GM21723 (cell line): Measurements from ENCODE around the gene C4orf50.
"Not testable (repeated sequence)": the region's sequence is repeated elsewhere in the genome, so short reads cannot be mapped to it uniquely, and the experiment has no call there.

ENCODE experiments used
- ATAC-seq: cut with Tn5 transposase; IDR thresholded peaks from one replicate; pipeline ENCODE4 v1.9.1; 2021; ENCODE audit warnings: mild to moderate bottlenecking, moderate library complexity; ENCODE audit not compliant: unreplicated experiment

C4orf50 gene

GRCh38 chr4:5995901-5996623, 22.2 kb downstream of the C4orf50 start:
- ATAC-seq: no peak

GRCh38 chr4:5993876-5994811, 24.1 kb downstream of the C4orf50 start:
- no peak for ATAC-seq

GRCh38 chr4:5993346-5993745, 24.9 kb downstream of the C4orf50 start:
- ATAC-seq: not testable (repeated sequence)

GRCh38 chr4:5992828-5993321, 25.4 kb downstream of the C4orf50 start:
- ATAC-seq: no peak

- no peak for ATAC-seq
These were observed 25.9 kb downstream of the C4orf50 start for GRCh38 chr4:5992171-5992827.

GRCh38 chr4:5991405-5991804, 26.8 kb downstream of the C4orf50 start:
- ATAC-seq: no peak

GRCh38 chr4:5990446-5991160, 27.6 kb downstream of the C4orf50 start:
- ATAC-seq: no peak

GRCh38 chr4:5989236-5990225, 28.7 kb downstream of the C4orf50 start:
- ATAC-seq: no peak

- no peak for ATAC-seq
These were observed 30.0 kb downstream of the C4orf50 start for GRCh38 chr4:5988086-5988845.

- ATAC-seq: no peak
These were observed 33.4 kb downstream of the C4orf50 start for GRCh38 chr4:5984843-5985242.

- no peak for ATAC-seq
These were observed 35.9 kb downstream of the C4orf50 start for GRCh38 chr4:5982156-5982973.

GRCh38 chr4:5980436-5981155, 37.6 kb downstream of the C4orf50 start:
- ATAC-seq: no peak

GRCh38 chr4:5979981-5980380, 38.2 kb downstream of the C4orf50 start:
- no peak for ATAC-seq

GRCh38 chr4:5976921-5977320, 41.3 kb downstream of the C4orf50 start:
- ATAC-seq: no peak

GRCh38 chr4:5976431-5976830, 41.8 kb downstream of the C4orf50 start:
- no peak for ATAC-seq

GRCh38 chr4:5974321-5974720, 43.9 kb downstream of the C4orf50 start:
- ATAC-seq: no peak
